Type B pancreatic cell (in vitro differentiated cells): ENCODE measurements around the gene UBE4B. TPM values are rescaled to one million over a fixed set of nuclear protein-coding genes. Genes with fewer than 3 reads are reported as not detected.

Experiments used
- DNase-seq: peaks from one replicate; pipeline ENCODE4 v3.0.0; 2021; ENCODE audit warnings: mixed read lengths; ENCODE audit not compliant: unreplicated experiment; ENCODE audit errors: extremely low spot score
- H3K27ac Mint-ChIP-seq: 2 replicates; pipeline ENCODE4 v1.8.0; 2021; ENCODE audit warnings: mild to moderate bottlenecking, mixed read lengths
- H3K27me3 Mint-ChIP-seq: 2 replicates; pipeline ENCODE4 v1.8.0; 2021; ENCODE audit warnings: mixed read lengths
- H3K36me3 Mint-ChIP-seq: 2 replicates; pipeline ENCODE4 v1.8.0; 2021; ENCODE audit warnings: mixed read lengths
- H3K4me1 Mint-ChIP-seq: one replicate; pipeline ENCODE4 v1.8.0; 2021; ENCODE audit warnings: mixed read lengths; ENCODE audit not compliant: unreplicated experiment
- H3K4me3 Mint-ChIP-seq: 2 replicates; pipeline ENCODE4 v1.8.0; 2021; ENCODE audit warnings: mild to moderate bottlenecking, mixed read lengths
- H3K9me3 Mint-ChIP-seq: 2 replicates; pipeline ENCODE4 v1.8.0; 2021; ENCODE audit warnings: mixed read lengths
- total RNA-seq: library from RNA; stranded (reverse); gene quantifications from 2 replicates; pipeline ENCODE4 v1.2.1, GENCODE V29; 2021; ENCODE audit warnings: low replicate concordance
- TF ChIP-seq, protein P1 (sequence below): fragments of 200-600 bp; sonication (generic); conservative IDR thresholded peaks from 2 replicates; pipeline ENCODE4 v1.5.0; 2021; ENCODE audit warnings: antibody characterized with exemption, mild to moderate bottlenecking

UBE4B gene
- total RNA-seq, 1 donor from 2014 or later, result 55.1 TPM

DNA sequence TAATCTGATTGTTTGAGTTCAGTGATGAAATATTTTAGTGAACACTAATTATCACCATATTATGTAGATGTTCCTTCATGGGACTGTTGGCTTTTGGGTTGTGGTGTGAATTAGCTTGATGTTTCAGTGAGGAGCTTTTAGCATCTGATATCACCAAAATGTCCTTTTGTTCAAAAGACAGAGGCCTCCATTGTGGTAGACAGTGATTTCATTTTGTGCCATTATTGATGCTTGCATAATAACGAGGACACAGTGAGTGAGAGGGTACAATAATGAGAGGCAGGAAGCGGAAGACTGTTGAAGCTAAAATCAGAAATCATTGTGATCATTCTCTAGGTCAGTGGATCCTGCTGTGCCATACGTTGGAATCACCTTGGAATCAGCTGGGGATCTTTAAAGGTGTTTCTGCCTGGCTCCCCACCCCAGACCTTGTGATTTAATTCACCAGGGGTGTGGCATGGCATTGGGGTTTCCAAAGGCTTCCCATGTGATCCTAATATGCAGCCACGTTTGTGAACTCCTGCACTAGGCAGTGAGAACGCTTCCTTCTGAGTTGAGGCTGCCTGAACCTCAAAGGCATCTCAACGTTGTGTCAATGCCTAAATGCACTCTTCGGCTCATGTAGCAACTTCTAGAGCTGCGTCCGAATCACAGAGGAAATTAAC lies 95.5 kb downstream of the UBE4B start:
- H3K4me1 Mint-ChIP-seq, result no peaks in the 10 kb centered on the region
- no peak overlapping the region for H3K27ac Mint-ChIP-seq
- H3K4me3 Mint-ChIP-seq, result no peak overlapping the region
- H3K9me3 Mint-ChIP-seq, result no peaks in the 10 kb centered on the region
- TF ChIP-seq, protein P1, sequence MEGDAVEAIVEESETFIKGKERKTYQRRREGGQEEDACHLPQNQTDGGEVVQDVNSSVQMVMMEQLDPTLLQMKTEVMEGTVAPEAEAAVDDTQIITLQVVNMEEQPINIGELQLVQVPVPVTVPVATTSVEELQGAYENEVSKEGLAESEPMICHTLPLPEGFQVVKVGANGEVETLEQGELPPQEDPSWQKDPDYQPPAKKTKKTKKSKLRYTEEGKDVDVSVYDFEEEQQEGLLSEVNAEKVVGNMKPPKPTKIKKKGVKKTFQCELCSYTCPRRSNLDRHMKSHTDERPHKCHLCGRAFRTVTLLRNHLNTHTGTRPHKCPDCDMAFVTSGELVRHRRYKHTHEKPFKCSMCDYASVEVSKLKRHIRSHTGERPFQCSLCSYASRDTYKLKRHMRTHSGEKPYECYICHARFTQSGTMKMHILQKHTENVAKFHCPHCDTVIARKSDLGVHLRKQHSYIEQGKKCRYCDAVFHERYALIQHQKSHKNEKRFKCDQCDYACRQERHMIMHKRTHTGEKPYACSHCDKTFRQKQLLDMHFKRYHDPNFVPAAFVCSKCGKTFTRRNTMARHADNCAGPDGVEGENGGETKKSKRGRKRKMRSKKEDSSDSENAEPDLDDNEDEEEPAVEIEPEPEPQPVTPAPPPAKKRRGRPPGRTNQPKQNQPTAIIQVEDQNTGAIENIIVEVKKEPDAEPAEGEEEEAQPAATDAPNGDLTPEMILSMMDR, result no peak
- DNase-seq, result no peak
- H3K27me3 Mint-ChIP-seq, result no peaks in the 10 kb centered on the region
- H3K36me3 Mint-ChIP-seq, result peaks cover 11% of the 10 kb centered on the region

DNA sequence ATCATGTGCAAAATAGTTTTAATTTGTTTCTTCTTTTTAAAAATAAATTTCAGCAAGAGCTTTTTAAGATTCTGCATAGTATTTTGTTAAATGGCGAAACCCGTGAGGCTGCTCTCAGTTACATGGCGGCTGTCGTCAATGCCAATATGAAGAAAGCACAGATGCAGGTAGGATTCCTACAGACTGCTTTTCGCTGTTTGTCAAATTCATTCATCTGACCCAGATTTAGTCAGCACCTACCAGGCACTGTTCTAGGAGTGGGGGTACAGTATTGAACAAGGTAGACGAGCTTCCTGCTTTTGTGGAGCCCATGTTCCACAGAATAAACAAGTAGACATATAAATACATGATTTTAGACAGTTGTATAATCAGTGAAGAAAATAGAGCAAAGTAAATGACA lies 99.6 kb downstream of the UBE4B start:
- Mint-ChIP-seq H3K4me1 (no peaks in the 10 kb centered on the region), H3K27ac (no peak overlapping the region), H3K9me3 (no peaks in the 10 kb centered on the region), H3K4me3 (no peak overlapping the region), H3K27me3 (no peaks in the 10 kb centered on the region), H3K36me3 (peaks cover 21% of the 10 kb centered on the region)
- DNase-seq, result no peak
- TF ChIP-seq, protein P1, result no peak

DNA sequence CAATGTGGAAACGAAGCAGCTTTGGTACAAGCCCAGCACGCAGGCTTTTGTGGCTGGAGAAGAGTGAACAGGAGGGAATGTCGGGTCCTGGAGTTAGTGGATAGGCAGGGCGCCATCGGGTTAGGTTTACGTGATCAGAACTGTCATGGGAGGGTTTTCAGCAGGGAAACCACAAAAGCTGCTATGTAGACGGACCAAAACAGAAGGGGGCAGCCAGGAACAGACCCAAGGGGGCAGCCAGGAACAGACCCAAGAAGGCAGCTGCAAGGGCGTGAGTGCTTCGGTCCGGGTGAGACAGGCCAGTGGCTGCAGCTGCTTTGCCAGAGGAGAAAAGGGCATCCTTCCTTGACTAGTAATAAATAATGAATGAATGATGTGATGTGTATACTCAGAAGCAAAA lies 100.1 kb downstream of the UBE4B start:
- Mint-ChIP-seq H3K27me3 (no peaks in the 10 kb centered on the region), H3K4me1 (no peaks in the 10 kb centered on the region), H3K27ac (no peak overlapping the region), H3K4me3 (no peak overlapping the region), H3K36me3 (peaks cover 23% of the 10 kb centered on the region), H3K9me3 (no peaks in the 10 kb centered on the region)
- DNase-seq, result no peak
- TF ChIP-seq, protein P1, result no peak

DNA sequence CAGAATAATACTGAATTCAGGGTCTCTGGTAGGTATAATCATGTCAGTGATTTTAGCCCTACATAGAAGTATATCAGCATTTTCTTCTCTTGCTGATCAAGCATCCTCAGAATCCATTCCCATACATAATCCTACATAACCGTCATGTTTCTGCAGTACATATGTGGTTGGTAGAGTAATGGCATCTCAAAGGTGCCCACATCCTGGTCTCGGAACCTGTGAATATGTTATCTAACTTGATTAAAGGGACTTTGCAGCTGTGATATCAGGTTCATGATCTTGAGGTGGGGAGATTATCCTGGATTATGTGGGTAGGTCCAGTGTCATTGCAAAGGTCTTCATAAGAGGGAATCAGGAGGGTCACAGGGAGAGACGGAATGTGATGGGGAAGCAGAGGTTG lies 108.2 kb downstream of the UBE4B start:
- TF ChIP-seq, protein P1, result no peak
- Mint-ChIP-seq H3K36me3 (peaks cover 13% of the 10 kb centered on the region), H3K9me3 (no peaks in the 10 kb centered on the region), H3K27ac (no peak overlapping the region), H3K4me1 (no peaks in the 10 kb centered on the region), H3K4me3 (no peak overlapping the region), H3K27me3 (no peaks in the 10 kb centered on the region)
- no peak for DNase-seq

DNA sequence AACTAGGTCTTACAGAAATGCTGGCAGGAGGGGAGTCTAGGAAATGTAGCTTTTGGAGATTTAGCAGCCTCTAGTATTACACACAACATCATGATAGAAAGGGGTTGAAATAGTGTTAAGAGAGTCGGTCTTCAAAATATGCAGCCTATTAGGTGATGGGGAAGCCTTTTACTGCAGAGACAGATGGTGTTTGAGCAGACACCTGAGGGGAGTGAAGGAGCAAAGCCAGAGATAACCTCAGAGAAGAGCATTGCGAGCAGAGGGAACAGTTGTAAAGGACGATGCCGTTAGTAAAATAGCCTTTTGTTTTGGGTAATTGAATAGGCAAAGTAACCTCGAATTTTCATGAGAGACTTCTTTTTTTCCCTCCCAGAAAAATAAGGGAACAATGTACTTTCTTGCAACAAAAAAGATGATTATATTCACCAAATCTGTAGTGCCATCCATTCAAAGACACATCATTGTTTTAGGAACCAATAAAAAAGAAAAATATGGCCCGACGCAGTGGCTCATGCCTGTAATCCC lies 111.3 kb downstream of the UBE4B start:
- TF ChIP-seq, protein P1, result no peak
- no peak overlapping the region for H3K4me3 Mint-ChIP-seq
- H3K27me3 Mint-ChIP-seq, result no peaks in the 10 kb centered on the region
- no peaks in the 10 kb centered on the region for H3K9me3 Mint-ChIP-seq
- no peak overlapping the region for H3K27ac Mint-ChIP-seq
- H3K4me1 Mint-ChIP-seq, result no peaks in the 10 kb centered on the region
- H3K36me3 Mint-ChIP-seq, result peaks cover 5% of the 10 kb centered on the region
- DNase-seq, result no peak
